Lung microvascular endothelial cell (primary cell): ENCODE measurements around the gene MNDA. TPM values are rescaled to one million over a fixed set of nuclear protein-coding genes. Genes with fewer than 3 reads are reported as not detected.
"Not testable (repeated sequence)": the region's sequence is repeated elsewhere in the genome, so short reads cannot be mapped to it uniquely, and the experiment has no call there.

Experiments
- DNase-seq, 2 donors: peaks; one replicate each; pipeline versions ENCODE4 v3.0.0 to v3.0.0-alpha.2; 2010; ENCODE audit warnings: low read depth in 2 of 2
- total RNA-seq: library from RNA; depleted of rRNA; stranded (reverse); fragments of >200 nt; gene quantifications from 2 replicates; pipeline ENCODE4 v1.2.1, GENCODE V29; 2014

Gene MNDA
- total RNA-seq, 1 donor from 2014 or later, result not detected

DNA sequence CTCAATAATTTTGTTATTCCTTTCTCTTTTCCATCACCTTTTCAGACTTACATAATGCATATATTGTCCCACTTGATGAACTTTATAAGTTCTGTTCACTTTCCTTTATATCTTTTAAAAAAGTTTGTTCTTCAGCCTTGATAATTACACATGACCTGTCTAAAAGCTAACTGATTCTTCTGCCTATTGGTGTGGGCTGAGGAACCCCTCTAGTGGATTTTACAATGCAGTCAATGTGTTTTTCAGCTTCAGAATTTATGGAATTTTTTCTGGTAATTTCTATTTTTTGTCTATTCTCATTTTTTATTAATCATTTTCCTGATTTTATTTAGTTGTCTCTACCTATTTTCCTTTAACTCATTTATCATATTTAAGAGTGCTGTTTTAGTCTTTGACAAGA is 7.5 kb downstream of the MNDA start:
- DNase-seq, result no peak

DNA sequence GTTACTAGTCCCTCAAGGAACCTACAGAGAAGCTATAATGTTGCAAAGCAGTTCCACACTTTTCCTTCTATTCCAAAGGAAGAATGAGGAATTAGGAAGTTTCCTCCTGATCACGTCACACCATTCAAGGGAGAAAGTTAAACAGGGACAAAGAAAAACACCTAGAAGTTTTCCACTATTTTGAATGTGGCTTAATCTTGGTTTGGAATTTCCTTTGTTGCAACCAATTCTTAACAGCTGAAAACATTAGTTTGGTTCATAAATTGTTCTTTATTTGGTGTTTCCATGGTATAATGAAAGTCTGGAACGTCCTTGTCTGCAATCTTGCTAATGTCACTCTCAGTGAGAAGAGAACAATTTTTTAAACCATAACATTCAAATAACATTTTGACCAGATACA is 8.4 kb downstream of the MNDA start:
- no peak for DNase-seq

DNA sequence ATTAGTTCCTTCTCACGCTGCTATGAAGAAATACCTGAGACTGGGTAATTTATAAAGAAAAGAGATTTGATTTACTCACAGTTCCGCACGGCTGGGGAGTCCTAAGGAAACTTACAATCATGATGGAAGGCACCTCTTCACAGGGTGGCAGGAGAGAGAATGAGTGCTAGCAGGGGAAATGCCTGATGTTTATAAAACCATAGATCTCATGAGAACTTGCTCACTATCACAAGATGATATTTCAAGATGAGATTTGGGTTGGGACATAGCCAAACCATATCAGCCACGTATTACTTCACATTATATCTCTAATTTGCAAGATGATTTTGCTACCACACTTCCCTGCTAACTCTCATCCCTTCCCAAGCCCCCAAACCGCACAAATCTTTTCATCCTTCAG is 9.1 kb downstream of the MNDA start:
- no peak for DNase-seq

DNA sequence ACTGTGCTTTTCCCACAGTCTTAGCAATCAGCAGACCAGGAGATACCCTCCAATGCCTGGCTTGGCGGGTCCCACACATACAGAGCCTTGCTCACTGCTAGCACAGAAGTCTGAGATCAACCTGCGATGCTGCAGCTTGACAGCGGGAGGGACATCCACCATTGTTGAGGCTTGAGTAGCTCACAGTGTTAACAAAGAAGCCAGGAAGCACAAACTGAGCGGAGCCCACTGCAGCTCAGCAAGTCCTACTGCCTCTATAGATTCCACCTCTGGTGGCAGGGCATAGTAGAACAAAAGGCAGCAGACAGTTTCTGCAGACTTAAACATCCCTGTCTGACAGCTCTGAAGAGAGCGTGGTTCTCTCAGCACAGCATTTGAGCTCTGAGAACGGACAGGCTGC is 33.4 kb downstream of the MNDA start:
- DNase-seq, result no peak

DNA sequence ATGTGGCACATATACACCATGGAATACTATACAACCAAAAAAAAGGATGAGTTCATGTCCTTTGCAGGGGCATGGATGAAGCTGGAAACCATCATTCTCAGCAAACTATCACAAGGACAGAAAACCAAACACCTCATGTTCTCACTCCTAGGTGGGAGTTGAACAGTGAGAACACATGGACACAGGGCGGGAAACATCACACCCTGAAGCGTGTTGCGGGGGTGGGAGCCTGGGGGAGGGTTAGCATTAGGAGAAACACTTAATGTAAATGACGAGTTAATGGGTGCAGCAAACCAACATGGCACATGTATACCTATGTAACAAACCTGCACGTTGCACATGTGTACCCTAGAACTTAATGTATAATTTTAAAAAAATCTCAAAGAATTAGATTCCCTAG is 39.3 kb downstream of the MNDA start:
- DNase-seq, result not testable (repeated sequence)

DNA sequence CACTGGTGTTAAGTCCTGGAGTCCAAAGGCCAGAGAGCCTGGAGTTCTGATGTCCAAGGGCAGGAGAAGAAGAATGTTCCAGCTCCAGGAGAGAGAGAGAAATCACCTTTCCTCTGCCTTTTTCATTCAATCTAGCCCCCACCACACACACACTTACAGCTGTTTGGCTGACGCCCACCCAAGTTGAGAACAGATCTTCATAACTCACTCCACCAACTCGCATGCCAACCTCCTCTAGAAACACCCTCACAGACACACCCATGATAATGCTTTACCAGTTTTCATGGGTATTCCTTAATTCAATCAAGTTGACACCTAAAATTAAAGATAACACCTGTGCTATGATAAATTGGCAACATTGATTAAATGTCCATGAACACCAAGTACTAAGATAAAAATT is 42.0 kb downstream of the MNDA start:
- DNase-seq, result no peak

DNA sequence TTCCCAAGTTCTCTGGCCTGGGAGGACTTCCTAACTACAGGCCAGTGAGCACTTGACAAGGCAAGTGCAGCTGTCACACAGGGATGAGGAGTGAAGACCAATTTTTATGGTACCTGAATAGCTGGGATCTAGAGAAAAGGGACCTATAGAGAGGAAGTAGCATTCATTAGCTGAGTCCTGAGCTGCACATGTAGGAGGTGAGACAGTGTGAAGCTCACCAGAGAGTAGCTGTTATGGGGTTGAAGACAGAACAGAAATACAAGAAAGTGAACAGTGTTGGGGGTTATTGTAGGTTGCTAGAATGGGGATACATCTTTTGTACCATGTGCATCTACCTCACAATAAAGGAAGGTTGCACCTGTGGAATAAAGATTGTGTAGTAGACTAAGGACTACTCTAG is 62.5 kb downstream of the MNDA start:
- DNase-seq, result no peak

DNA sequence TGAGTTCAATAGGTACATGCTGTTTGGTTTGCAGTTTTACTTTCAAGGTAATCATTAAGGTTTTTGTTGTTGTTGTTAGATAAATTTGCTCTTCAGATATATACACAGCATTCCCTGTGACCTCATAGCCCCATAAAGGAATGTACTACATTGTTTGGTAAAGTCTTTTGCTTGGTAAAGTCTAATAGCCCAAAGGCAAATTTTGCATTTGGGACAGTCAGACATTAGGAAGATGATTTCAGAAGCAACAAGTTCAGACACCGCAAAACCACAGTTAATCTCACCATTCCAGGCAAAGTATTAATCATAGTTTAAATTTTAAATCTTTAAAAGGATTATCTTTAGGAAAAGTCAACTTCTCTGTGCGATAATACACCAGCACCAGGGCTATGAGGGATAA is 67.6 kb downstream of the MNDA start:
- DNase-seq, result no peak

Other genes starting within 250 kb of the MNDA start
- gene OR10Z1, start 226.1 kb upstream of the MNDA start, total RNA-seq, result not detected in 2 replicates
- gene SPTA1, start 144.6 kb upstream of the MNDA start, total RNA-seq, result 0.40 and 0.87 TPM in 2 replicates
- not detected in 2 replicates for gene OR6K2, start 130.7 kb upstream of the MNDA start, total RNA-seq
- gene OR6K3, start 110.6 kb upstream of the MNDA start, total RNA-seq, result not detected in 2 replicates
- gene OR6K6, start 76.6 kb upstream of the MNDA start, total RNA-seq, result not detected in 2 replicates
- not detected in 2 replicates for gene OR6N1, start 59.2 kb upstream of the MNDA start, total RNA-seq
- gene OR6N2, start 50.1 kb upstream of the MNDA start, total RNA-seq, result not detected in 2 replicates
- not detected in 2 replicates for gene PYHIN1, start 100.2 kb downstream of the MNDA start, total RNA-seq
- gene IFI16, start 178.6 kb downstream of the MNDA start, total RNA-seq, result 33.9 and 51.2 TPM in 2 replicates
- gene AIM2, start 245.4 kb downstream of the MNDA start, total RNA-seq, result not detected in 2 replicates